Esophagus muscularis mucosa (tissue), 4 donors: ENCODE measurements around the gene PODNL1. TPM values are rescaled to one million over a fixed set of nuclear protein-coding genes. Genes with fewer than 3 reads are reported as not detected.

Experiments used
- DNase-seq: peaks from one replicate; pipeline ENCODE4 v3.0.0-alpha.2; 2017; ENCODE audit errors: extremely low spot score
- H3K27ac ChIP-seq, 4 donors: fragments of 200-600 bp; sonication (generic); replicated peaks in 1 of 4; 1 replicate in 3 of 4; 2 replicates in 1 of 4; pipeline ENCODE4 v1.5.1; 2016 to 2019; ENCODE audit warnings: mild to moderate bottlenecking in 1 of 4
- H3K27me3 ChIP-seq, 4 donors: fragments of 200-600 bp; sonication (generic); one replicate each; pipeline versions ENCODE4 v1.5.1 to v1.6.0; 2016 to 2019
- H3K36me3 ChIP-seq, 4 donors: fragments of 200-600 bp; sonication (generic); one replicate each; pipeline ENCODE4 v1.5.1; 2016 to 2019
- H3K4me1 ChIP-seq, 4 donors: fragments of 200-600 bp; sonication (generic); one replicate each; pipeline ENCODE4 v1.5.1; 2016 to 2019
- H3K4me3 ChIP-seq, 4 donors: fragments of 200-600 bp; sonication (generic); 1 replicate in 2 of 4; 2 replicates in 2 of 4; pipeline ENCODE4 v1.5.1; 2016 to 2019; ENCODE audit warnings: mild to moderate bottlenecking in 4 of 4, moderate library complexity in 1 of 4
- H3K9me3 ChIP-seq, 4 donors: fragments of 200-600 bp; sonication (generic); 1 replicate in 3 of 4; 2 replicates in 1 of 4; pipeline ENCODE4 v1.5.1; 2016 to 2019
- CTCF ChIP-seq, 3 experiments: fragments of 200-600 bp in 2 of 3; fragments of 450-650 bp in 1 of 3; sonication (generic) in 2 of 3; IDR thresholded peaks; one replicate each; pipeline ENCODE4 v1.5.1; 2017 to 2019; ENCODE audit warnings: antibody characterized with exemption in 3 of 3, mild to moderate bottlenecking in 2 of 3, moderate library complexity in 1 of 3
- EP300 ChIP-seq: sonication (generic); formaldehyde crosslinking; IDR thresholded peaks from one replicate; pipeline ENCODE4 v1.6.1; 2017; ENCODE audit warnings: antibody characterized with exemption
- POLR2A ChIP-seq: fragments of 450-650 bp; IDR thresholded peaks from one replicate; pipeline ENCODE4 v1.6.1; 2017; ENCODE audit warnings: antibody characterized with exemption, moderate library complexity, mild to moderate bottlenecking, low read depth
- POLR2AphosphoS5 ChIP-seq, 2 donors: sonication (generic); formaldehyde crosslinking; IDR thresholded peaks; one replicate each; pipeline ENCODE4 v1.6.1; 2017; ENCODE audit warnings: antibody characterized with exemption in 2 of 2
- WGBS: methylation state at CpG from one replicate; pipeline ENCODE4 v1.1.5; 2018; 5-methylcytosine and 5-hydroxymethylcytosine counted together
- intact Hi-C: fragments of 100-400 bp; cut with DNase I; formaldehyde crosslinking; loops from one replicate; pipeline ENCODE4 v1.15.1; 2023
- total RNA-seq, 4 donors: library from RNA; depleted of rRNA; stranded (reverse); fragments of >200 nt; gene quantifications; one replicate each; pipeline versions ENCODE4 v1.1.0 to v1.2.1, GENCODE V29; 2016

Gene PODNL1
- total RNA-seq, 4 donors from 2014 or later, result 0.66 to 0.69 TPM; not detected in 2

- Histone ChIP-seq H3K27ac (no peak overlapping the region), H3K4me1 (peaks cover 0 to 6% (median 0%) of the 10 kb centered on the region in 4 donors), H3K36me3 (no peaks in the 10 kb centered on the region), H3K9me3 (no peaks in the 10 kb centered on the region), H3K27me3 (no peaks in the 10 kb centered on the region), H3K4me3 (no peak overlapping the region)
- 58% methylated on average over 5 of the region's 5 CpGs for WGBS
- no peak for DNase-seq
- TF ChIP-seq POLR2A (no peak), CTCF (IDR thresholded peaks at IDR 0.05) (no peak), POLR2AphosphoS5 (IDR thresholded peaks at IDR 0.05) (no peak), EP300 (no peak)
- intact Hi-C loops, result no loop called here
These were observed 38.2 kb downstream of the PODNL1 start for GRCh38 chr19:13899912-13900584.

GRCh38 chr19:13899393-13899792 lies 38.8 kb downstream of the PODNL1 start:
- no peaks in the 10 kb centered on the region for H3K9me3 ChIP-seq
- H3K36me3 ChIP-seq, result no peaks in the 10 kb centered on the region
- intact Hi-C loops, result no loop called here
- no peak overlapping the region for H3K27ac ChIP-seq
- no peaks in the 10 kb centered on the region for H3K27me3 ChIP-seq
- DNase-seq, result no peak
- no peak for TF ChIP-seq POLR2A
- TF ChIP-seq EP300, result no peak
- TF ChIP-seq CTCF (IDR thresholded peaks at IDR 0.05), result no peak
- no peak for TF ChIP-seq POLR2AphosphoS5 (IDR thresholded peaks at IDR 0.05)
- peaks cover 0 to 4% (median 0%) of the 10 kb centered on the region in 4 donors for H3K4me1 ChIP-seq
- WGBS, result 74% methylated on average over 9 of the region's 10 CpGs
- H3K4me3 ChIP-seq, result no peak overlapping the region

- 96% methylated on average over 2 of the region's 2 CpGs for WGBS
- intact Hi-C loops, result no loop called here
- Histone ChIP-seq H3K9me3 (no peaks in the 10 kb centered on the region), H3K27ac (no peak overlapping the region), H3K27me3 (no peaks in the 10 kb centered on the region), H3K4me3 (no peak overlapping the region), H3K4me1 (peaks cover 0 to 4% (median 0%) of the 10 kb centered on the region in 4 donors), H3K36me3 (peaks cover 0 to 3% (median 0%) of the 10 kb centered on the region in 4 donors)
- no peak for DNase-seq
- TF ChIP-seq EP300, result no peak
- TF ChIP-seq CTCF (IDR thresholded peaks at IDR 0.05), result no peak
- TF ChIP-seq POLR2A, result no peak
These were observed 42.0 kb downstream of the PODNL1 start for GRCh38 chr19:13896227-13896626.

GRCh38 chr19:13894552-13894951 lies 43.7 kb downstream of the PODNL1 start:
- H3K4me3 ChIP-seq, result no peak overlapping the region
- H3K36me3 ChIP-seq, result peaks cover 0 to 3% (median 0%) of the 10 kb centered on the region in 4 donors
- WGBS, result 86% methylated on average over 5 of the region's 5 CpGs
- no peak for DNase-seq
- H3K9me3 ChIP-seq, result no peaks in the 10 kb centered on the region
- H3K27ac ChIP-seq, result no peak overlapping the region
- intact Hi-C loops, result no loop called here
- TF ChIP-seq POLR2AphosphoS5 (IDR thresholded peaks at IDR 0.05) (no peak), EP300 (no peak), CTCF (IDR thresholded peaks at IDR 0.05) (no peak)
- H3K4me1 ChIP-seq, result peaks cover 0 to under 1% (median 0%) of the 10 kb centered on the region in 4 donors
- no peaks in the 10 kb centered on the region for H3K27me3 ChIP-seq

- WGBS, result 83% methylated on average over 9 of the region's 9 CpGs
These were observed 45.3 kb downstream of the PODNL1 start for GRCh38 chr19:13892870-13893269.

More at GRCh38 chr19:13892870-13893269, 45.3 kb downstream of the PODNL1 start:
- Histone ChIP-seq H3K36me3 (peaks cover 0 to 3% (median 0%) of the 10 kb centered on the region in 4 donors), H3K4me3 (no peak overlapping the region), H3K9me3 (no peaks in the 10 kb centered on the region), H3K27me3 (no peaks in the 10 kb centered on the region), H3K4me1 (no peaks in the 10 kb centered on the region), H3K27ac (no peak overlapping the region)
- intact Hi-C loops, result no loop called here
- DNase-seq, result no peak
- TF ChIP-seq POLR2AphosphoS5 (IDR thresholded peaks at IDR 0.05) (no peak), POLR2A (no peak), EP300 (no peak), CTCF (IDR thresholded peaks at IDR 0.05) (no peak)
